ENCODE results near the gene LRRTM2. TPM values are rescaled to one million over a fixed set of nuclear protein-coding genes. Genes with fewer than 3 reads are reported as not detected.
"Not testable (repeated sequence)": the region's sequence is repeated elsewhere in the genome, so short reads cannot be mapped to it uniquely, and the experiment has no call there.

LRRTM2 gene
- 0.25 TPM in 1 of 2 replicates, not detected in the other for total RNA-seq (2014; rRNA removed; shearing (Covaris generic); ENCODE audit: low replicate concordance)

GRCh38 chr5:138874771-138875551 lies at the start of gene LRRTM2:
TSS of gene LRRTM2 (minus strand) at chr5:138875335. CDS start at chr5:138874911, 424 bp downstream.
- Histone ChIP-seq H3K9ac (ENCODE audit: low read length) (no peak within 1 kb of the TSS), H3K9me3 (ENCODE audit: low read length) (no peaks in the 10 kb centered on the region), H3K4me3 (ENCODE audit: low read length) (no peak within 1 kb of the TSS), H3K4me2 (ENCODE audit: low read depth, low read length, poor library complexity, severe bottlenecking) (no peak within 1 kb of the TSS), H4K20me1 (ENCODE audit: insufficient read depth, low read depth, low read length) (0 out of 2 replicates have a peak, but pooled peaks cover 5% of the 10 kb centered on the region), H3K9me2 (replicated peaks; ENCODE audit: insufficient read depth, low read length) (no peaks in the 10 kb centered on the region), H3K27me3 (ENCODE audit: low read length) (no peaks in the 10 kb centered on the region), H3K27ac (ENCODE audit: low read length) (no peak within 1 kb of the TSS), H3K36me3 (ENCODE audit: insufficient read depth, low read length) (no peaks in the 10 kb centered on the region), H3K4me1 (ENCODE audit: low read length) (no peaks in the 10 kb centered on the region), H2AFZ (ENCODE audit: low read length) (no peak within 1 kb of the TSS), H3K79me2 (ENCODE audit: low read length) (no peaks in the 10 kb centered on the region)
- no peak for DNase-seq

- no peak overlapping the region for H3K4me3 ChIP-seq (ENCODE audit: low read length)
- no peak overlapping the region for H3K4me2 ChIP-seq (ENCODE audit: low read depth, low read length, poor library complexity, severe bottlenecking)
- no peaks in the 10 kb centered on the region for H3K9me3 ChIP-seq (ENCODE audit: low read length)
- H3K27me3 ChIP-seq (ENCODE audit: low read length), result no peaks in the 10 kb centered on the region
- no peak for DNase-seq
- H2AFZ ChIP-seq (ENCODE audit: low read length), result no peak overlapping the region
- no peaks in the 10 kb centered on the region for H4K20me1 ChIP-seq (ENCODE audit: insufficient read depth, low read depth, low read length)
- no peak overlapping the region for H3K9ac ChIP-seq (ENCODE audit: low read length)
- H3K9me2 ChIP-seq (replicated peaks; ENCODE audit: insufficient read depth, low read length), result no peaks in the 10 kb centered on the region
- no peaks in the 10 kb centered on the region for H3K79me2 ChIP-seq (ENCODE audit: low read length)
- no peaks in the 10 kb centered on the region for H3K36me3 ChIP-seq (ENCODE audit: insufficient read depth, low read length)
- H3K4me1 ChIP-seq (ENCODE audit: low read length), result no peaks in the 10 kb centered on the region
- H3K27ac ChIP-seq (ENCODE audit: low read length), result no peak overlapping the region
These were observed 47.4 kb upstream of the LRRTM2 start for GRCh38 chr5:138922494-138922893.

- H3K9me3 ChIP-seq (ENCODE audit: low read length); H3K4me3 ChIP-seq (ENCODE audit: low read length); H4K20me1 ChIP-seq (ENCODE audit: insufficient read depth, low read depth, low read length); H3K9me2 ChIP-seq (replicated peaks; ENCODE audit: insufficient read depth, low read length); H2AFZ ChIP-seq (ENCODE audit: low read length); H3K4me2 ChIP-seq (ENCODE audit: low read depth, low read length, poor library complexity, severe bottlenecking); H3K9ac ChIP-seq (ENCODE audit: low read length); H3K79me2 ChIP-seq (ENCODE audit: low read length); H3K27ac ChIP-seq (ENCODE audit: low read length); DNase-seq; H3K36me3 ChIP-seq (ENCODE audit: insufficient read depth, low read length); H3K4me1 ChIP-seq (ENCODE audit: low read length); H3K27me3 ChIP-seq (ENCODE audit: low read length): not testable (repeated sequence)
These were observed 46.2 kb upstream of the LRRTM2 start for GRCh38 chr5:138921362-138921761.

- no peak for DNase-seq
- H3K27ac ChIP-seq (ENCODE audit: low read length), result no peak overlapping the region
- H3K4me3 ChIP-seq (ENCODE audit: low read length), result no peak overlapping the region
- no peaks in the 10 kb centered on the region for H3K9me3 ChIP-seq (ENCODE audit: low read length)
- H3K4me2 ChIP-seq (ENCODE audit: low read depth, low read length, poor library complexity, severe bottlenecking), result no peak overlapping the region
- no peaks in the 10 kb centered on the region for H3K36me3 ChIP-seq (ENCODE audit: insufficient read depth, low read length)
- H2AFZ ChIP-seq (ENCODE audit: low read length), result no peak overlapping the region
- no peaks in the 10 kb centered on the region for H3K79me2 ChIP-seq (ENCODE audit: low read length)
- no peaks in the 10 kb centered on the region for H3K27me3 ChIP-seq (ENCODE audit: low read length)
- H3K9me2 ChIP-seq (replicated peaks; ENCODE audit: insufficient read depth, low read length), result no peaks in the 10 kb centered on the region
- no peak overlapping the region for H3K9ac ChIP-seq (ENCODE audit: low read length)
- no peaks in the 10 kb centered on the region for H4K20me1 ChIP-seq (ENCODE audit: insufficient read depth, low read depth, low read length)
- H3K4me1 ChIP-seq (ENCODE audit: low read length), result no peaks in the 10 kb centered on the region
These were observed 45.0 kb upstream of the LRRTM2 start for GRCh38 chr5:138920181-138920580.

GRCh38 chr5:138918686-138919085 lies 43.6 kb upstream of the LRRTM2 start:
- H3K36me3 ChIP-seq (ENCODE audit: insufficient read depth, low read length), result no peaks in the 10 kb centered on the region
- no peak overlapping the region for H3K4me2 ChIP-seq (ENCODE audit: low read depth, low read length, poor library complexity, severe bottlenecking)
- no peak overlapping the region for H3K27ac ChIP-seq (ENCODE audit: low read length)
- no peaks in the 10 kb centered on the region for H3K79me2 ChIP-seq (ENCODE audit: low read length)
- no peaks in the 10 kb centered on the region for H3K27me3 ChIP-seq (ENCODE audit: low read length)
- no peaks in the 10 kb centered on the region for H4K20me1 ChIP-seq (ENCODE audit: insufficient read depth, low read depth, low read length)
- no peak overlapping the region for H3K9ac ChIP-seq (ENCODE audit: low read length)
- H2AFZ ChIP-seq (ENCODE audit: low read length), result no peak overlapping the region
- no peaks in the 10 kb centered on the region for H3K9me3 ChIP-seq (ENCODE audit: low read length)
- H3K4me3 ChIP-seq (ENCODE audit: low read length), result no peak overlapping the region
- no peaks in the 10 kb centered on the region for H3K4me1 ChIP-seq (ENCODE audit: low read length)
- no peaks in the 10 kb centered on the region for H3K9me2 ChIP-seq (replicated peaks; ENCODE audit: insufficient read depth, low read length)
- DNase-seq, result no peak

- Histone ChIP-seq H2AFZ (ENCODE audit: low read length) (no peak overlapping the region), H3K36me3 (ENCODE audit: insufficient read depth, low read length) (no peaks in the 10 kb centered on the region), H3K9ac (ENCODE audit: low read length) (no peak overlapping the region), H3K9me2 (replicated peaks; ENCODE audit: insufficient read depth, low read length) (no peaks in the 10 kb centered on the region), H3K9me3 (ENCODE audit: low read length) (no peaks in the 10 kb centered on the region), H3K27me3 (ENCODE audit: low read length) (no peaks in the 10 kb centered on the region), H3K4me2 (ENCODE audit: low read depth, low read length, poor library complexity, severe bottlenecking) (no peak overlapping the region), H3K4me3 (ENCODE audit: low read length) (no peak overlapping the region), H3K27ac (ENCODE audit: low read length) (no peak overlapping the region), H3K79me2 (ENCODE audit: low read length) (no peaks in the 10 kb centered on the region), H3K4me1 (ENCODE audit: low read length) (no peaks in the 10 kb centered on the region), H4K20me1 (ENCODE audit: insufficient read depth, low read depth, low read length) (no peaks in the 10 kb centered on the region)
- no peak for DNase-seq
These were observed 39.2 kb upstream of the LRRTM2 start for GRCh38 chr5:138914338-138914737.

- no peaks in the 10 kb centered on the region for H3K9me3 ChIP-seq (ENCODE audit: low read length)
- no peak overlapping the region for H3K9ac ChIP-seq (ENCODE audit: low read length)
- no peaks in the 10 kb centered on the region for H4K20me1 ChIP-seq (ENCODE audit: insufficient read depth, low read depth, low read length)
- H3K4me3 ChIP-seq (ENCODE audit: low read length), result no peak overlapping the region
- H2AFZ ChIP-seq (ENCODE audit: low read length), result no peak overlapping the region
- H3K9me2 ChIP-seq (replicated peaks; ENCODE audit: insufficient read depth, low read length), result no peaks in the 10 kb centered on the region
- no peak overlapping the region for H3K27ac ChIP-seq (ENCODE audit: low read length)
- H3K79me2 ChIP-seq (ENCODE audit: low read length), result no peaks in the 10 kb centered on the region
- no peak overlapping the region for H3K4me2 ChIP-seq (ENCODE audit: low read depth, low read length, poor library complexity, severe bottlenecking)
- no peaks in the 10 kb centered on the region for H3K4me1 ChIP-seq (ENCODE audit: low read length)
- no peaks in the 10 kb centered on the region for H3K36me3 ChIP-seq (ENCODE audit: insufficient read depth, low read length)
- no peak for DNase-seq
- no peaks in the 10 kb centered on the region for H3K27me3 ChIP-seq (ENCODE audit: low read length)
These were observed 38.6 kb upstream of the LRRTM2 start for GRCh38 chr5:138913773-138914172.

- Histone ChIP-seq H3K27me3 (ENCODE audit: low read length) (no peaks in the 10 kb centered on the region), H3K9me3 (ENCODE audit: low read length) (no peaks in the 10 kb centered on the region), H3K9me2 (replicated peaks; ENCODE audit: insufficient read depth, low read length) (no peaks in the 10 kb centered on the region), H3K4me1 (ENCODE audit: low read length) (no peaks in the 10 kb centered on the region), H2AFZ (ENCODE audit: low read length) (no peak overlapping the region), H3K9ac (ENCODE audit: low read length) (no peak overlapping the region), H3K79me2 (ENCODE audit: low read length) (no peaks in the 10 kb centered on the region), H4K20me1 (ENCODE audit: insufficient read depth, low read depth, low read length) (no peaks in the 10 kb centered on the region), H3K36me3 (ENCODE audit: insufficient read depth, low read length) (no peaks in the 10 kb centered on the region), H3K4me3 (ENCODE audit: low read length) (no peak overlapping the region), H3K4me2 (ENCODE audit: low read depth, low read length, poor library complexity, severe bottlenecking) (no peak overlapping the region), H3K27ac (ENCODE audit: low read length) (no peak overlapping the region)
- DNase-seq, result no peak
These were observed 37.0 kb upstream of the LRRTM2 start for GRCh38 chr5:138912093-138912492.
